DND-41 (cell line): ENCODE measurements around the gene ERGIC2.

Experiments used
- ATAC-seq: fragments of 200-7000 bp; cut with Tn5 transposase; 3 replicates; pipeline ENCODE4 v1.9.1; 2021; ENCODE audit warnings: low read depth; ENCODE audit not compliant: insufficient read depth
- DNase-seq: peaks from one replicate; pipeline ENCODE4 v3.0.0-alpha.2; 2020
- H2AFZ ChIP-seq: 2 replicates; pipeline ENCODE4 v1.6.0; 2012; ENCODE audit warnings: low read depth, low read length
- H3K27ac ChIP-seq: 2 replicates; pipeline ENCODE4 v1.5.1; 2012; ENCODE audit warnings: low read length, inconsistent platforms
- H3K27me3 ChIP-seq: fragments of 200-600 bp; sonication (generic); 2 replicates; pipeline ENCODE4 v1.6.0; 2012; ENCODE audit warnings: low read length, mild to moderate bottlenecking, inconsistent platforms; ENCODE audit not compliant: insufficient read depth, poor library complexity
- H3K36me3 ChIP-seq: 2 replicates; pipeline ENCODE4 v1.5.1; 2012; ENCODE audit warnings: low read length, inconsistent platforms; ENCODE audit not compliant: insufficient read depth
- H3K4me1 ChIP-seq: 2 replicates; pipeline ENCODE4 v1.5.1; 2012; ENCODE audit warnings: mild to moderate bottlenecking, low read length; ENCODE audit not compliant: insufficient read depth
- H3K4me2 ChIP-seq: 2 replicates; pipeline ENCODE4 v1.6.0; 2012; ENCODE audit warnings: mild to moderate bottlenecking, moderate library complexity, low read length, inconsistent platforms; ENCODE audit not compliant: insufficient read depth
- H3K4me3 ChIP-seq, 2 experiments: fragments of 200-600 bp in 1 of 2; shearing (Covaris generic) in 1 of 2; 2 replicates each; pipeline ENCODE4 v1.5.1; 2012 to 2016; ENCODE audit warnings: inconsistent platforms in 2 of 2, low read length in 2 of 2, mild to moderate bottlenecking in 2 of 2, low read depth in 1 of 2, moderate library complexity in 1 of 2
- H3K79me2 ChIP-seq: 2 replicates; pipeline ENCODE4 v1.6.0; 2012; ENCODE audit warnings: low read length, inconsistent platforms; ENCODE audit not compliant: insufficient read depth
- H3K9ac ChIP-seq: 2 replicates; pipeline ENCODE4 v1.6.0; 2012; ENCODE audit warnings: low read depth, mild to moderate bottlenecking, inconsistent platforms, low read length, moderate library complexity
- H3K9me3 ChIP-seq: 2 replicates; pipeline ENCODE4 v1.5.1; 2012; ENCODE audit warnings: low read length, moderate library complexity, mild to moderate bottlenecking, inconsistent platforms; ENCODE audit not compliant: insufficient read depth, severe bottlenecking
- H4K20me1 ChIP-seq: 2 replicates; pipeline ENCODE4 v1.6.0; 2012; ENCODE audit warnings: low read length; ENCODE audit not compliant: insufficient read depth
- CTCF ChIP-seq: IDR thresholded peaks from 2 replicates; pipeline ENCODE4 v1.5.1; 2012; ENCODE audit warnings: borderline replicate concordance, low read length, moderate library complexity, mild to moderate bottlenecking; ENCODE audit not compliant: poor library complexity, severe bottlenecking; ENCODE audit errors: extremely low read depth
- EZH2 ChIP-seq: IDR thresholded peaks from 3 replicates; pipeline ENCODE4 v1.6.1; 2012; ENCODE audit warnings: borderline replicate concordance, low read depth, mild to moderate bottlenecking, moderate library complexity, low read length, inconsistent platforms; ENCODE audit not compliant: severe bottlenecking

Gene ERGIC2

GRCh38 chr12:29403991-29404390 lies 23.0 kb upstream of the ERGIC2 start:
- peaks cover 16% of the 10 kb centered on the region for H3K27me3 ChIP-seq
- no peak overlapping the region for H3K4me2 ChIP-seq
- no peak for TF ChIP-seq EZH2
- no peak for TF ChIP-seq CTCF
- H3K9ac ChIP-seq: no peak overlapping the region
- no peak overlapping the region for H2AFZ ChIP-seq
- no peak overlapping the region for H3K27ac ChIP-seq
- H3K4me1 ChIP-seq: no peaks in the 10 kb centered on the region
- no peaks in the 10 kb centered on the region for H3K79me2 ChIP-seq
- DNase-seq: no peak
- no peak overlapping the region for H3K4me3 ChIP-seq
- no peaks in the 10 kb centered on the region for H4K20me1 ChIP-seq
- H3K36me3 ChIP-seq: no peaks in the 10 kb centered on the region
- no peaks in the 10 kb centered on the region for H3K9me3 ChIP-seq
- no peak for ATAC-seq

GRCh38 chr12:29402437-29402836 lies 21.5 kb upstream of the ERGIC2 start:
- no peak overlapping the region for H3K4me2 ChIP-seq
- H2AFZ ChIP-seq: no peak overlapping the region
- ATAC-seq (no peak), DNase-seq (no peak)
- peaks cover 20% of the 10 kb centered on the region for H3K27me3 ChIP-seq
- no peak for TF ChIP-seq EZH2
- TF ChIP-seq CTCF: no peak
- no peak overlapping the region for H3K9ac ChIP-seq
- H3K79me2 ChIP-seq: no peaks in the 10 kb centered on the region
- no peak overlapping the region for H3K4me3 ChIP-seq
- no peaks in the 10 kb centered on the region for H4K20me1 ChIP-seq
- no peak overlapping the region for H3K27ac ChIP-seq
- no peaks in the 10 kb centered on the region for H3K36me3 ChIP-seq
- no peaks in the 10 kb centered on the region for H3K4me1 ChIP-seq
- H3K9me3 ChIP-seq: no peaks in the 10 kb centered on the region

- Histone ChIP-seq H3K4me2 (no peak overlapping the region), H3K9me3 (no peaks in the 10 kb centered on the region), H3K36me3 (no peaks in the 10 kb centered on the region), H3K79me2 (no peaks in the 10 kb centered on the region), H3K4me1 (no peaks in the 10 kb centered on the region), H4K20me1 (no peaks in the 10 kb centered on the region), H3K27ac (no peak overlapping the region), H2AFZ (no peak overlapping the region), H3K4me3 (no peak overlapping the region), H3K9ac (no peak overlapping the region), H3K27me3 (peaks cover 21% of the 10 kb centered on the region)
- TF ChIP-seq CTCF: no peak
- no peak for TF ChIP-seq EZH2
- no peak for DNase-seq
- ATAC-seq: no peak
These were observed 17.5 kb upstream of the ERGIC2 start for GRCh38 chr12:29398495-29398894.

- Histone ChIP-seq H2AFZ (no peak overlapping the region), H3K27me3 (peaks cover 13% of the 10 kb centered on the region), H3K79me2 (no peaks in the 10 kb centered on the region), H3K27ac (no peak overlapping the region), H3K9me3 (no peaks in the 10 kb centered on the region), H3K36me3 (no peaks in the 10 kb centered on the region), H3K9ac (no peak overlapping the region), H3K4me2 (no peak overlapping the region), H4K20me1 (no peaks in the 10 kb centered on the region), H3K4me1 (no peaks in the 10 kb centered on the region), H3K4me3 (no peak overlapping the region)
- ATAC-seq (no peak), DNase-seq (no peak)
- TF ChIP-seq CTCF (no peak), EZH2 (no peak)
These were observed 15.8 kb upstream of the ERGIC2 start for GRCh38 chr12:29396774-29397173.
